Esophagus muscularis mucosa (tissue), 4 donors: ENCODE data around the gene PRR23E.

Source experiments
- EP300 ChIP-seq: sonication (generic); formaldehyde crosslinking; IDR thresholded peaks from one replicate; pipeline ENCODE4 v1.6.1; 2017; ENCODE audit warnings: antibody characterized with exemption
- POLR2A ChIP-seq: fragments of 450-650 bp; IDR thresholded peaks from one replicate; pipeline ENCODE4 v1.6.1; 2017; ENCODE audit warnings: antibody characterized with exemption, moderate library complexity, mild to moderate bottlenecking, low read depth
- POLR2AphosphoS5 ChIP-seq, 2 donors: sonication (generic); formaldehyde crosslinking; IDR thresholded peaks; one replicate each; pipeline ENCODE4 v1.6.1; 2017; ENCODE audit warnings: antibody characterized with exemption in 2 of 2
- TF ChIP-seq, protein P1 (sequence below), 3 experiments: fragments of 200-600 bp in 2 of 3; fragments of 450-650 bp in 1 of 3; sonication (generic) in 2 of 3; IDR thresholded peaks; one replicate each; pipeline ENCODE4 v1.5.1; 2017 to 2019; ENCODE audit warnings: antibody characterized with exemption in 3 of 3, mild to moderate bottlenecking in 2 of 3, moderate library complexity in 1 of 3

DNA sequence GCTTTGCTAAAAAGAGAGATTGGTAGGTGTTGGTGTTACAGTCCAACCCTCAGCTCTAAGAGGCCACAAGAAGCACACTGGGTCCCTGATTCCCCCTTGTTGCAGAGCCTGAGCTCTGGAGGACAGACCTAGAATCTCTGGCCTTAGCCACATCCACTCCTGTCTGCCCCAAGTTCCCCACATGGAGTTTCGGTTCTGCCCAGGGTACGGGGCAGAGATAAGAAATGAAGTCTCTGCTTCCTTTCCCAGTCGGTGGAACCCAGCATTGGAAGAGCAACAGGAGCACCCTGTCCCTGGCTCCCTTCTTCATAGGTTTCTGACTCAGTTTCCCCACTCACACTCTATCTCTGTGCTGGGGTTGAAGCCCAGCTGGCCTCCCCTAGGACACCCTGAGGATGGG, 13.2 kb downstream of the PRR23E start:
- TF ChIP-seq POLR2AphosphoS5 (IDR thresholded peaks at IDR 0.05) (no peak), POLR2A (no peak), EP300 (no peak)
- TF ChIP-seq, protein P1, sequence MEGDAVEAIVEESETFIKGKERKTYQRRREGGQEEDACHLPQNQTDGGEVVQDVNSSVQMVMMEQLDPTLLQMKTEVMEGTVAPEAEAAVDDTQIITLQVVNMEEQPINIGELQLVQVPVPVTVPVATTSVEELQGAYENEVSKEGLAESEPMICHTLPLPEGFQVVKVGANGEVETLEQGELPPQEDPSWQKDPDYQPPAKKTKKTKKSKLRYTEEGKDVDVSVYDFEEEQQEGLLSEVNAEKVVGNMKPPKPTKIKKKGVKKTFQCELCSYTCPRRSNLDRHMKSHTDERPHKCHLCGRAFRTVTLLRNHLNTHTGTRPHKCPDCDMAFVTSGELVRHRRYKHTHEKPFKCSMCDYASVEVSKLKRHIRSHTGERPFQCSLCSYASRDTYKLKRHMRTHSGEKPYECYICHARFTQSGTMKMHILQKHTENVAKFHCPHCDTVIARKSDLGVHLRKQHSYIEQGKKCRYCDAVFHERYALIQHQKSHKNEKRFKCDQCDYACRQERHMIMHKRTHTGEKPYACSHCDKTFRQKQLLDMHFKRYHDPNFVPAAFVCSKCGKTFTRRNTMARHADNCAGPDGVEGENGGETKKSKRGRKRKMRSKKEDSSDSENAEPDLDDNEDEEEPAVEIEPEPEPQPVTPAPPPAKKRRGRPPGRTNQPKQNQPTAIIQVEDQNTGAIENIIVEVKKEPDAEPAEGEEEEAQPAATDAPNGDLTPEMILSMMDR (IDR thresholded peaks at IDR 0.05): no peak
